GM19351 (cell line): ENCODE results near the gene TTC33.
"Not testable (repeated sequence)": the region's sequence is repeated elsewhere in the genome, so short reads cannot be mapped to it uniquely, and the experiment has no call there.

ENCODE experiments used
- ATAC-seq: cut with Tn5 transposase; IDR thresholded peaks from one replicate; pipeline ENCODE4 v1.9.1; 2021; ENCODE audit warnings: mild to moderate bottlenecking, moderate library complexity; ENCODE audit not compliant: unreplicated experiment

Gene TTC33

GRCh38 chr5:40656091-40656490 lies 99.7 kb downstream of the TTC33 start:
- ATAC-seq: not testable (repeated sequence)

- no peak for ATAC-seq
Measured at GRCh38 chr5:40655138-40655537, 100.6 kb downstream of the TTC33 start.

DNA sequence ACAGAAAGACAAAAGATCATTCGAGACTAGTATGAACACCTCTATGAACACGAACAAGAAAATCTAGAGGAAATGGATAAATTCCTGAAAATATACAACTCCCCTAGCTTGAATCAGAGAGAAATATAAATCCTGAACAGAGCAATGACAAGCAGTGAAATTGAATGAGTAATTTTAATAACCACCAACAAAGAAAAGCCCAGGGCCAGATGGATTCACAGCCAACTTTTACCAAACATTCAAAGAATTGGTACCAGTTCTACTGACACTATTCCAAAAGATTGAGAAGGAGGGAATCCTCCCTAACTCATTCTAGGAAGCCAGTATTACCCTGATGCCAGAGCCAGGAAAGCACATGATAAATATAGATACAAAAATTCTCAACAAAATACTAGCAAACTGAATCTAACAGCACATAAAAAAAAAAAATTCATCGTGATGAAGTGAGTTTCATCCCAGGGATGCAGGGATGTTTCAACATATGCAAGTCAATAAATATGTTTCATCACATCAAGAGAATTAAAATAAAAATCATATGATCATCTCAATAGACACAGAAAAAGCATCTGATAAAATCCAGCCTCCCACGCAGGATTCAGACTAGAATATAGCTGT lies 101.3 kb downstream of the TTC33 start:
- no peak for ATAC-seq

DNA sequence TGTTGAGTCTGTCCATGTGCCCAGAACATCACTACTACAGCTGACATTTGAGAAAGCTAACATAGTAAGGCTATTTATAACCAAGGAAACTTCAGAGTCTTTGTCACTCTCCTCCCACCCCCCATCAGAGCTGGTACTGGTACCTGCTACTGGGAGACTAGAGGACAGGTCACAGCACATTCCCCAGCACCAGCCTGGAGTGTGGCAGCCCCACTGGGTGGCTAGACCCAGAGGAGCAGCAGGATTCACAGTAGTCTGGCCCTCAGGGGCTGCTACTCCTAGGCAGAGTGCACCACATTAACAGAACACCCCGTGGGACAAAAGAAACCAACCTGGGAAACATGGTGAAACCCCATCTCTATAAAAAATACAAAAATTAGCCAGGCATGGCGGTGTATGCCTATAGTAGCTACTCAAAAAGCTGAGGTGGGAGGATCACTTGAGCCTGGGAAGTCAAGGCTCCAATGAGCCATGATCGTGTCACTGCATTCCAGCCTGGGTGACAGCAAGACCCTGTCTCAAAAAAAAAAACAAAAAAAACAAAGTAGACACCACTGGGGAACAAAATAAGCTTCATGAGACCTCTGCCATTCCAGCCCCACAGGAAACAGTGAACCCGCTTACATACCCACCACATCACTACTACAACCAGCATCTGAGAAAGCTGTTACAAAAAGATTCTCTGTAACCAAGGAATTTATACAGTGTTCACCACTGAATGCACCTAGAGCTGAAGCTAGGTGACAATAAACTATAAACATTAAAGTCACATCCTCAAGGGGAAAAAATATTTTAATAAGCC lies 102.3 kb downstream of the TTC33 start:
- no peak for ATAC-seq

- ATAC-seq: no peak
Measured at GRCh38 chr5:40652441-40653220, 103.1 kb downstream of the TTC33 start.

DNA sequence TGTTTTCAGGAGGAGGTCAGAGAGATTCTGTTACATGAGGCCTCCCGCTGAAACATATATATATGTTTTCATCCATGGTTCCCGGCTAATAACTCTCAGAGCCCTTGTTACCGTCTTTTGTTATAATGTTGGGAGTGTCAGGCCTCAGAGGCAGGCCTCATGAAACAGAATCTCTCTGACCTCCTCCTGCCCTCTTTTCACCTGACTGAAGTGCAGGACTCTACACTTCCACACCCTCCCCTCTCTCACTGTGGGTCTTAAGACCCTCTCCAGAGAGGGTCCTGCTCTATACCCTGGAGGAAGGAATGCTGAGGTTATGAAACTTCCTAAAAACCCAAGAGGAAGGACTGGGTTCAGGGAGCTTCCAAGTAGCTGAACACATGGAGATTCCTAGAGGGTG lies 104.6 kb downstream of the TTC33 start:
- no peak for ATAC-seq

DNA sequence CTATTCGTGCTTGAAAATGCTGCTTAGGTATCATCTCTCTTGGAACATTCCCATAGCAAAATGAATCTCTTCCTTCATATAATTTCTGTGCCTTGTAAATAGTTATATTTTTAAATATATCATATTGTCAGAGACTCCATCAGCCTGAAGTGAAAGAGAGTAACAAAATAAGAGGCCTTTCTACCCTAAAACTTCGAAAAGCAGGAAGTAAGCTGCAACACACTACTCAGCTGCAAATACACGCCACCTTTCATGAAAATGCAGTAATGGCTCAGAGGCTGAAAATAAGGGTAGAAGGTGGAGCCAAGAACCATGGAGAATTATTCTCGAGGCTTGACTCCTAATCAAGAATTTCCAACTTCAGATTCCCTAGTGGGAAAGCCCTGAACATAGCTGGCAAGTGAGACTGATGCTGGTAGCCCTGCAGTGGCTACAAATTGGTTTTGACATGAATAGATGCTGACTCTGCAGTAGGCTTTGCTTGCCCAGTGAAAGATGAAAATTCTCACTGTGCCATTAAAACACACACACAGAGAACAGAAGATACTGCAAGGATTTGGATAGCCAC lies 106.2 kb downstream of the TTC33 start:
- ATAC-seq: no peak

- ATAC-seq: no peak
Measured at GRCh38 chr5:40648150-40648549, 107.6 kb downstream of the TTC33 start.

DNA sequence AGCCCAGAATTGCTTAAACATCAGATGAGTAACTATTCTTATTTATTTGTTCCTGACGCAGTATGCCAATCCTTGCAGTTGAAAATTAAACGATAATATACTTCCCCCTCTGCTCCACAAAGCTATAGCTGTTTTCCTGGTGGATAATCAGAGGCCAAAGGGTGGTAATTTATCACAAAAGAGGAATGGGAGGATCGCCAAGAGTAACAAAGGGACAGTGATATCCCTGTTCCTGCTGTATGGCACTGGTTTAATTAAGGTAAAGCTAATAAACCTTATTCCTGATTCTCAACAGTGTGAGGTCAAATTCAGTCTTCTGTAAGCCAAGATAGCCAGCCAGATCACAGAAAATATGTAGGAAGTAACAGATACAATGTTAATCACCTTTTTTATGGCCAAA lies 109.5 kb downstream of the TTC33 start:
- no peak for ATAC-seq

DNA sequence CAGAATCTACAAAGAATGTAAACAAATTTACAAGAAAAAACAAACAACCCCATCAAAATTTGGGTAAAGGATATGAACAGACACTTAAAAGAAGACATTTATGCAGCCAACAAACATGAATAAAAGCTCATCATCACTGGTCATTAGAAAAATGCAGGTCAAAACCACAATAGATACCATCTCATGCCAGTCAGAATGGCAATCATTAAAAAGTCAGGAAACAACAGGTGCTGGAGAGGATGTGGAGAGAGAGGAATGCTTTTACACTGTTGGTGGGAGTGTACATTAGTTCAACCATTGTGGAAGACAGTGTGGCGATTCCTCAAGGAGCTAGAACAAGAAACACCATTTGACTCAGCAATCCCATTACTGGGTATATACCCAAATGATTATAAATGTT lies 116.2 kb downstream of the TTC33 start:
- not testable (repeated sequence) for ATAC-seq

- ATAC-seq: no peak
Measured at GRCh38 chr5:40634593-40634992, 121.2 kb downstream of the TTC33 start.

GRCh38 chr5:40634154-40634553 lies 121.6 kb downstream of the TTC33 start:
- ATAC-seq: no peak

DNA sequence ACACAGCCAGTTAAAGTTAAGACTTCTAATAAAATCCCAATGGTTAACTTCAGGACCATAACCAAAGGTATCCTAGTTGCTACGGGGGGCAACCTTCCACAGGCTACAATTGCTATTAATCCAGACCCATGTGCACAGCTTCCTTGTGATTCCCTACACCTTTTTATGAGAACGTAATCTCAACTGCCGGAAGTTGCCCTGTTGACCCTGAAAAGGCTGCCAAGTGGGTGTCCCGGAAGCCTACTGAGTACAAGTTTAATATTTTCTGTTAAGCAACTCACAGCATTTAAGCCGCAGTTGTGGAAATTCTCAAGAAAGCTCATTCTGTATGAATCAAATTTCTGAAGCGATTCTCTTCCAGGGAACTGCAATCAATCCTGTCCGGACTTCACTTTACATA lies 124.5 kb downstream of the TTC33 start:
- ATAC-seq: no peak

DNA sequence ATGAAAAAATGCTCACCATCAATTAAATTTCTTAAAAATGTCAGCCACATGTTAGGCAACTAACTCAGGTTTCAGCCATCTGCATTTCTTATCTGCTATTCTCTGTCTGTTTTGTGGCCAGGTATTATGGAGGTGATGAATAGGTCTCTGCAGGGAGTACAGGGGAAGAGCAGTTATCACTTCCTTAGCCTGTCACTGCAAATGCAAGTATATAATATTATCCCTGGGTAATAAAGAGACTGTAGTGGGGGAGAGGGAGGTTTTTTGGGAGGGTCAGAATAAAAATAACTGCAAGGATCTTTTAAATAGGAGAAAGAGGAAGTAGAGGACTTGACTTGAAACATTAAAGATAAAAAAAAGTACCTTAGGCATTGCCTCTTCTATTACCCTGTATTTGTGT lies 125.6 kb downstream of the TTC33 start:
- ATAC-seq: no peak

- ATAC-seq: no peak
Measured at GRCh38 chr5:40628407-40628806, 127.4 kb downstream of the TTC33 start.

GRCh38 chr5:40627706-40628105 lies 128.1 kb downstream of the TTC33 start:
- no peak for ATAC-seq

GRCh38 chr5:40626801-40627200 lies 129.0 kb downstream of the TTC33 start:
- no peak for ATAC-seq

- no peak for ATAC-seq
Measured at GRCh38 chr5:40623480-40624420, 132.0 kb downstream of the TTC33 start.

GRCh38 chr5:40622463-40623252 lies 133.1 kb downstream of the TTC33 start:
- ATAC-seq: no peak

DNA sequence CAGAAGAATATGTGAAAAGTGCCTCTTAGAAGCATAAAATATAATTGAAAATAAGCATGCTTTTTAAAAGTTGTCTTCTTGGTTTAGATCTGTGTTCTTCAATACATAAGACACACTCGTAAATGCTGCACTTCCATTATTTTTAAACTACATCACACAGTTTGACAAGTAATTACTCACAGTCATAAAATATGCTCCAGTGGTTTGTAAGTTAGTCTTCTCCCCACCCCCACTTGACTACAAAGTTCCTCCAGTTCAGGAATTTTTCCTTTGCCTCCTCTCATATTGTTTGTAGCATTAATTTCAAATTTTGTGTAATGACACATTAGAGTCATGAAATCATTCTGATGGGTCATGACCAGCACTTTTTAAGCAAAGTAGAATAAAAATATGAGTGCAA lies 136.3 kb downstream of the TTC33 start:
- no peak for ATAC-seq
